ENCODE measurements around the gene NECTIN1.

NECTIN1 gene

DNA sequence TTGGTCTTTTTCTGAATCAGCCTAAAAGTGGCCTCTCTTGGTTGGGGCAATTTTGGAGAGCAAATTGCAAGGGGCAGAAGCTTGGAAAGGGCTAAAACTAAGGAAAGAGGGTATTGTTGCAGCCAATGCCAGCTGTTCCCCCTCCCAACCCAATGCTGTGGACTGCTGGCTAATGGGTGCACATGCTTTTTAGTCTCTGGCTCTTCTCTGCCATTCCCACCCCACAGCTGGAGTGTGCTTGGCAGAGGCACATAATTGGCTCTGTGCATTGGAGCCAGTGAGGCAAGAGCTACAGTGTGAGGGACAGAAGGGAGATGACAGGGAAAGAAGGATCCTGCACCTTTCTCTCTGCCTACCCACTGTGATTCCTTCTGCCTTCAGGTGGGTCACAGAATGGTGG, 140.0 kb downstream of the NECTIN1 start:
- no peak overlapping the region for H3K9ac ChIP-seq
- H3K4me1 ChIP-seq = peaks cover 23% of the 10 kb centered on the region
- H3K9me3 ChIP-seq = no peaks in the 10 kb centered on the region; the same call in 1 of the 2 replicates
- H3K27me3 ChIP-seq = no peaks in the 10 kb centered on the region; the same call in 1 of the 2 replicates
- H4K20me1 ChIP-seq = no peaks in the 10 kb centered on the region
- H3K36me3 ChIP-seq = no peaks in the 10 kb centered on the region
- no peak overlapping the region for H3K27ac ChIP-seq
- H3K4me2 ChIP-seq = no peak overlapping the region
- TF ChIP-seq Cebpa-rat (IDR thresholded peaks at IDR 0.05) = no peak
- no peak overlapping the region for H3K4me3 ChIP-seq

All from BLaER1 (cell line).